GM19467 (cell line): Measurements from ENCODE around the gene RFNG.
"Not testable (repeated sequence)": the region's sequence is repeated elsewhere in the genome, so short reads cannot be mapped to it uniquely, and the experiment has no call there.

Experiments used
- ATAC-seq: cut with Tn5 transposase; IDR thresholded peaks from one replicate; pipeline ENCODE4 v1.9.1; 2021; ENCODE audit warnings: mild to moderate bottlenecking, moderate library complexity; ENCODE audit not compliant: unreplicated experiment

The RFNG gene

GRCh38 chr17:82046903-82047302 lies 4.7 kb downstream of the RFNG start:
- ATAC-seq = no peak

- ATAC-seq = no peak
These were observed 5.6 kb downstream of the RFNG start for GRCh38 chr17:82045936-82046484.

GRCh38 chr17:82043507-82043906 lies 8.1 kb downstream of the RFNG start:
- no peak for ATAC-seq

- no peak for ATAC-seq
These were observed 9.0 kb downstream of the RFNG start for GRCh38 chr17:82042649-82043048.

DNA sequence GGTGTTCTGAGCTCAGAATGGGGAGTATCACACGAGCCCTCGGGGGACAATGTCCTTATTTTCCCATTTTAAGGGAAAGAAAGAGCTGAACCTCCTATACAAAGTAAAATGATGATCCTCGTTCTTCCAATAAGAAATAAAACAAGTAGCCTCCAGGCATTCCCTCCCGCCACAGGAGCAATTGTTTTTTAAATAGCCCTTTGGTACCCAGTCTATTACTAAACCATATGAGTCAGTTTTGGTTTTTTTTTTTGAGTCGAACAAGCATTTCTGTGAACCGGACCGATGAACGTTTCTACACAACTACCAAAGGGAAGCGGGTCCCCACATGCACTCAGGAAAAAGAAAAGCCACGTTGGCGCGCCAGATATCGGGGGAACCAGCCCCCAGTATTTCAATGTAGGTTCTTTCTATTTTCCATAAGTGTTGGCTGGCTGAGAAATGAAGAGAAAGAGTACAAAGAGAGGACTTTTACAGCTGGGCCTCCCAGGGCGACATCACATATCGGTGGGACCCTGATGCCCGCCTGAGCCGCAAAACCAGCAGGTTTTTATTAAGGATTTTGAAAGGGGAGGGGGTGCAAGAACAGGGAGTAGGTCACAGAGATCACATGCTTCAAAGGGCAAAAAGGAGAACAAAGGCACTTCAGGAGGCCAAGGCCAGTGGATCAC lies 10.3 kb downstream of the RFNG start:
- ATAC-seq = no peak

- no peak for ATAC-seq
These were observed 11.8 kb downstream of the RFNG start for GRCh38 chr17:82039695-82040299.

DNA sequence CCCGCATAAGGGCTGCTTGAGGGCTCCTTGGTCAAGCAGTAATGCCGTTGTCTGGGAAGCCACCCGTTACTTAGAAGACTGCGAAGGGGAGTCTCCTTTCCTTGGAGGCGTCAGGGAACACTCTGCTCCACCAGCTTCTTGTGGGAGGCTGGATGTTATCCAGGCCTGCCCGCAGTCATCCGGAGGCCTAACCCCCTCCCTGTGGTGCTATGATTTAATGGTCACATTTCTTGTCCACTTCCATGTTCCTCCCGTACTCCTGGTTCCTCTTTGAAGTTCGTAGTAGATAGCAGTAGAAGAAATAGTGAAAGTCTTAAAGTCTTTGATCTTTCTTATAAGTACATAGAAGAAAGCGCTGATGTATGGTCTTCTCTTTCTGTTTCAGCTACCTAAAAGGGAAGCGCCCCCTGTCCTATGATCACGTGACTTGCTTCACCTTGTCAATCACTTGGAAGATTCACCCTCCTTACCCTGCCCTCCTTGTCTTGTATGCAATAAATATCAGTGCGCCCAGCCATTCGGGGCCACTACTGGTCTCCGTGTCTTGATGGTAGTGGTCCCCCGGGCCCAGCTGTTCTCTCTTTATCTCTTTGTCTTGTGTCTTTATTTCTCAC lies 12.7 kb downstream of the RFNG start:
- not testable (repeated sequence) for ATAC-seq

DNA sequence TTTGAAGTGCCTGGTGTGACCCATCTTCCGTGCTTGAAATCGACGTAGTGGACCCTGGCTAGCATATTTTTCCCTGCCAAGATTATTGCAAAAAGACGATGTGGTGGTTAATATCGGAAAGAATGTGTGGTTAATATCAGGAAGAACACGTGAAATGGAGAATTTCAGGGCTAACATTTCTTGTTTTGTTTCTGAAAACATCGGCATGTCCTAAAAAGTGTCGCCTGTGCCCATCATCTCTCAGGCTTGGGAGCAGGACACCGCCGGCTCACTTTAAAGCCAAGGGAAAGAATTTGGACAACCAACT lies 13.8 kb downstream of the RFNG start:
- no peak for ATAC-seq

DNA sequence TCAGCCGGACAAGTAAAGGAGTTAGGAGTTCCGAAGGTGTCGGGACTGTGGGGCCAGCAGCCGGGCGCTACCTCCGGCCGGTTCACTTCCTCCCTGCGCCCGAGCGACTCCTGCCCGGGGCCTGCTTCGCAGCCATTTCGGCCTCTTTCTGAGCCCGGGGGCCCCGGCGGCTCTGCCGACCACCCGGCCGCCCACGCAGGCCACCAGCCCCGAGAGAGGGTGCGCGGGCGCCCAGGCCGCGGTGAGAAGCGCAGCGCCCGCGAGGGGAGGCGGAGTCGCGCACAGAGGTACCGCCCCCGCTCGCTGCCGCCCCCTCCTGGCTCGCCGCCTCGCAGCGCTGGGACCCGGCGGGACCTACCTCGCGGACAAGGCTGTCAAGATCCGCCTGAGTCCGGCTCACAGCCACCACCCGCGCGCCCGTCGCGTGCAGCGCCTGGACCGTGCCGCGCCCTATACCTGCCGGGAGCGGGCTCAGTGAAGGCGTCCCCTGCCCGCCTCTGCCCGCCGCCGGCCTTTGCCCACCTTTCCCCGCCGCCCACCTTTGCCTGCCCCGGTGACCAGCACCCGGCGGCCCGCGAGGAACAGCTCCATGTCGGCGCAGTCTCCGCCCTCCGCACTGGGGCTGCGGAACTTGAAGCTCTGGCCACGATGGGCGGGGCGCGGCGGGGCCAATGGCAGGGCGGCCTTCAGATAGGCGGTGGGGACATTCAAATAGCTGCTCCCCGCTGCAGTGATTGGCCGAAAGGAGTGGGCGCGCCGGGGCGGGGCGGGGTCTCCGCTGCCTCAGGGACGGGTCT lies 14.3 kb downstream of the RFNG start, which contains the start of gene DCXR:
Gene DCXR (minus strand): TSS at position 606 of the 797 bp plus-strand sequence. CDS start 15 bp downstream, at position 591.
- peak; percentile 77 for ATAC-seq

- no peak for ATAC-seq
These were observed 14.9 kb downstream of the RFNG start for GRCh38 chr17:82036634-82037091.

GRCh38 chr17:82035956-82036633 lies 15.5 kb downstream of the RFNG start:
- no peak for ATAC-seq

DNA sequence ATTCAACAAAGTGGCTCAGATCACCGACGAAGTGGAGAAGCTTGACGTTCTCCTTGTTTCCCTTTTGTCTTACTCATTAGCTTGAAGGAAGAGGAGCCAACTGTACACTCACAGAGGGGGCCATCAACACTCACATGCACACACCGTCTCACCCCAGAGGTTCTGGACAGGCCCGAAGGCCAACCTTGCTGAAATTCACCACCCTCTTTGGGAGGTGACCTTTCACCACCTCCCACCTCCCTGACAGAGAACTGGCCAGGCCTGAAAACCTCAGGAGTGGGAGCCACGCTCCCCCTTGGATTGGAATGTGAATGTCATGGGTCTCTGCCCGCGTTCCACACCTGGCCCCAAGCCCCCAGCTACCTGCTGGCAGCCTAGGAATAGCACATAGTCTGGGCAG lies 16.1 kb downstream of the RFNG start:
- ATAC-seq = no peak

- no peak for ATAC-seq
These were observed 17.1 kb downstream of the RFNG start for GRCh38 chr17:82034371-82035011.

DNA sequence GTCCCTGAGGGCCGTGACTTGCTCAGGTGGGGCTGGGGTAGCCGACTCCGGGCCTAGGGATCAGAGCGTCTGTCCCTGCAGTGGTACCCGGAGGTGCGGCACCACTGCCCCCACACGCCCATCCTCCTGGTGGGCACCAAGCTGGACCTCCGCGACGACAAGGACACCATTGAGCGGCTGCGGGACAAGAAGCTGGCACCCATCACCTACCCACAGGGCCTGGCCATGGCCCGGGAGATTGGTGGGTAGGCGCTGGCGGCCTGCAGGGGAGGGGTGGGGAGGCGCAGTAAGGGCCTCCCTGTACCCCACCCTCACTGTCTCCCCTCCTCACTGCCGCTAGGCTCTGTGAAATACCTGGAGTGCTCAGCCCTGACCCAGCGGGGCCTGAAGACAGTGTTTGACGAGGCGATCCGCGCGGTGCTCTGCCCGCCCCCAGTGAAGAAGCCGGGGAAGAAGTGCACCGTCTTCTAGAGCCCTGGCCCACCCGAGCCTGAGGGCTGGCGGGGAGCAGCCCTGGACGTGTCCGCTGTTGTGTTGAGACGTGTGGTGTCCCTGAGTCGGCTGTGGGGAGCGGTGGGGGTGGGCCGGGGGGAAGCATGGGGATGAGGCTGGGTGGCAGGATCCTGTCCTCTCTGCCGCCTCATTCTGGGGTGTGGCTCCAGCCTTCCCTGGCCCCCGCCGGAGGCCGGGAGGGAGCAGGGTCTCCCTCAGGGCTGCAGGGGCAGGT lies 18.1 kb downstream of the RFNG start:
- ATAC-seq = no peak

DNA sequence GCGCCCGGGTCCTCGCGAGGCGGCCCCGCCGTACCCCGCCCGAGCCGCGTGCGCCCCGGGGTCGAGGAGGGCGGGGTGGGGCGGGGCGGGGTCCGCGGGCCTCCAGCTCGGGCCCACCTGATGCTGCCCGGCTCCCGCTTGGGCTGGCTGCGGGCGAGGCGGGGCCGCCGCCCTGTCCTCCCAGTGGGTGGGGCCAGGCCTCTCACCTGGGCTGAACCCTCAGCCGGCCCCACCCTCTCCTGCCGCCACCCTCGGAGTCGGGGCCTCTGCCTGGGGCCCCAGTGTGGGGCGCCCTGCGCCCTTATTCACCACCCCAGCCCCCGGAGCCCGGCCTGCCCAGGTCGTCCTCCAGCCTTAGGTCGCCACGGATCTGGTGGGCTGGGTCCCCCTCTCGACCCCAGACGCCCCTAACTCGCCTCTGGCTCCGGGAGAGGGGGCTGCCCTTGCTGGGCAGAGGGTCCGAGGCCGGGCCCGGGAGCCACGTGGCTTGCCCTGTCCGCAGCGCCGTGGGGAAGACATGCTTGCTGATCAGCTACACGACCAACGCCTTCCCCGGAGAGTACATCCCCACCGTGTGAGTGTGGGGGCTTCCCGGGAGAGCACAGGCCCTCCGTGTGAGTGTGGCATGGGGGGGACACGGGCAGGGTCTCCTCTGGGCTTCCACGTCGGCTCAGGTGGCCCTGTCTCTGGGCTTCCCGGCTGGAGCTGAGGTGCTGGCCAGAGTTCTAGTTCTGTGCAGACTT lies 19.6 kb downstream of the RFNG start:
- no peak for ATAC-seq

- ATAC-seq = no peak
These were observed 20.2 kb downstream of the RFNG start, which contains the start of gene RAC3 for GRCh38 chr17:82031303-82031884. TSS of gene RAC3 (plus strand) at chr17:82031678. CDS start at chr17:82031762, 84 bp downstream.

GRCh38 chr17:82030470-82031302 lies 20.9 kb downstream of the RFNG start:
- no peak for ATAC-seq
